MCF 10A (cell line): ENCODE data around the gene MAN1A1. TPM values are rescaled to one million over a fixed set of nuclear protein-coding genes. Genes with fewer than 3 reads are reported as not detected.

Source experiments
- BruUV-seq: library from RNA; stranded (reverse); fragments of 400-500 nt; replicated peaks from 2 replicates; lab custom pipeline; 2021; lab: Mats Ljungman, UMichigan
- CTCF ChIA-PET: fragments of 300-600 bp; sonication (Branson Sonifier 250); formaldehyde crosslinking; extraction: SDS; loops from one replicate; lab custom pipeline; 2021; ENCODE audit warnings: antibody characterized with exemption, inconsistent platforms; lab: Yijun Ruan, JAX
- POLR2A ChIA-PET: fragments of 300-600, 350-650 bp; sonication (Branson Sonifier 250); formaldehyde crosslinking; extraction: SDS; loops from one replicate; lab custom pipeline; 2020; ENCODE audit warnings: antibody characterized with exemption, inconsistent platforms; lab: Yijun Ruan, JAX
- DNase-seq: peaks from one replicate; pipeline ENCODE4 v3.0.0-alpha.2; 2018; ENCODE audit not compliant: unreplicated experiment
- H3K27ac Mint-ChIP-seq: one replicate; pipeline ENCODE4 v1.8.0; 2022; ENCODE audit warnings: mild to moderate bottlenecking, low read depth, mixed read lengths; ENCODE audit not compliant: unreplicated experiment
- H3K27me3 Mint-ChIP-seq: one replicate; pipeline ENCODE4 v1.8.0; 2022; ENCODE audit warnings: mixed read lengths; ENCODE audit not compliant: insufficient read depth, unreplicated experiment
- H3K36me3 Mint-ChIP-seq: one replicate; pipeline ENCODE4 v1.8.0; 2022; ENCODE audit warnings: mild to moderate bottlenecking, moderate library complexity, mixed read lengths; ENCODE audit not compliant: insufficient read depth, unreplicated experiment
- H3K4me1 Mint-ChIP-seq: one replicate; pipeline ENCODE4 v1.8.0; 2022; ENCODE audit warnings: mixed read lengths; ENCODE audit not compliant: insufficient read depth, unreplicated experiment
- H3K4me3 Mint-ChIP-seq: one replicate; pipeline ENCODE4 v1.8.0; 2022; ENCODE audit warnings: mild to moderate bottlenecking, moderate library complexity, mixed read lengths; ENCODE audit not compliant: unreplicated experiment
- H3K9me3 Mint-ChIP-seq: one replicate; pipeline ENCODE4 v1.8.0; 2022; ENCODE audit warnings: mixed read lengths; ENCODE audit not compliant: unreplicated experiment
- intact Hi-C: fragments of 100-400 bp; cut with micrococcal nuclease; formaldehyde crosslinking; loops from 2 replicates; pipeline ENCODE4 v1.14.1; 2022
- total RNA-seq: library from RNA; stranded (reverse); gene quantifications from 2 replicates; pipeline ENCODE4 v1.2.3, GENCODE V29; 2022
- TF ChIP-seq, protein P1 (sequence below): fragments of 200-600 bp; IDR thresholded peaks from one replicate; pipeline ENCODE4 v1.8.0; 2022; ENCODE audit warnings: antibody characterized with exemption, mild to moderate bottlenecking; ENCODE audit not compliant: unreplicated experiment

The MAN1A1 gene
- total RNA-seq, 1 experiment from 2014 or later = 1.3 TPM

DNA sequence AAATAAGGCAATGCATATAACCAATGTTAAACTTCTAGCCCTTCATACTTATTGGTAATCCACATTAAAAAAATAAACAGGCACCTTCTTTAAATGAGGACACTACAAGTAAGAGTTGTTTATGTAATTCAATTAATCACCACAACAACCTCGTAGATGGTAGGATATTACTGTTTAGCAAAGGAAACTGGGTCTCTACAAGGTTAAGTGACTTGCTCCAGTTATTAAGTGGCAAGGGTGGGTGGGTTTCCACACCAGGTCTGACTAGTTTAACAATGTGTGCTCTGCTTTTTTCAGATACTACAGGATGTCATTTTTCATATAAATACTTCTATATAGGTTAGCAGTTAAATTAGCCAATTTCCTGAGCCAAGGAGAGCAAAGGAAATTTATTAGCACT, 129.1 kb downstream of the MAN1A1 start:
- H3K4me1 Mint-ChIP-seq = no peaks in the 10 kb centered on the region
- intact Hi-C loops = no loop called here
- no peaks in the 10 kb centered on the region for H3K9me3 Mint-ChIP-seq
- POLR2A ChIA-PET = interaction anchor here (1.1 kb wide), 1 partner anchor 10 kb away, joined by 3 read pairs; no protein-coding TSS in a partner anchor
- BruUV-seq = no TSS peak
- CTCF ChIA-PET = no interaction called here
- H3K36me3 Mint-ChIP-seq = no peaks in the 10 kb centered on the region
- no peak for DNase-seq
- no peak overlapping the region for H3K4me3 Mint-ChIP-seq
- no peaks in the 10 kb centered on the region for H3K27me3 Mint-ChIP-seq
- H3K27ac Mint-ChIP-seq = no peak overlapping the region
- TF ChIP-seq, protein P1, sequence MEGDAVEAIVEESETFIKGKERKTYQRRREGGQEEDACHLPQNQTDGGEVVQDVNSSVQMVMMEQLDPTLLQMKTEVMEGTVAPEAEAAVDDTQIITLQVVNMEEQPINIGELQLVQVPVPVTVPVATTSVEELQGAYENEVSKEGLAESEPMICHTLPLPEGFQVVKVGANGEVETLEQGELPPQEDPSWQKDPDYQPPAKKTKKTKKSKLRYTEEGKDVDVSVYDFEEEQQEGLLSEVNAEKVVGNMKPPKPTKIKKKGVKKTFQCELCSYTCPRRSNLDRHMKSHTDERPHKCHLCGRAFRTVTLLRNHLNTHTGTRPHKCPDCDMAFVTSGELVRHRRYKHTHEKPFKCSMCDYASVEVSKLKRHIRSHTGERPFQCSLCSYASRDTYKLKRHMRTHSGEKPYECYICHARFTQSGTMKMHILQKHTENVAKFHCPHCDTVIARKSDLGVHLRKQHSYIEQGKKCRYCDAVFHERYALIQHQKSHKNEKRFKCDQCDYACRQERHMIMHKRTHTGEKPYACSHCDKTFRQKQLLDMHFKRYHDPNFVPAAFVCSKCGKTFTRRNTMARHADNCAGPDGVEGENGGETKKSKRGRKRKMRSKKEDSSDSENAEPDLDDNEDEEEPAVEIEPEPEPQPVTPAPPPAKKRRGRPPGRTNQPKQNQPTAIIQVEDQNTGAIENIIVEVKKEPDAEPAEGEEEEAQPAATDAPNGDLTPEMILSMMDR = no peak

DNA sequence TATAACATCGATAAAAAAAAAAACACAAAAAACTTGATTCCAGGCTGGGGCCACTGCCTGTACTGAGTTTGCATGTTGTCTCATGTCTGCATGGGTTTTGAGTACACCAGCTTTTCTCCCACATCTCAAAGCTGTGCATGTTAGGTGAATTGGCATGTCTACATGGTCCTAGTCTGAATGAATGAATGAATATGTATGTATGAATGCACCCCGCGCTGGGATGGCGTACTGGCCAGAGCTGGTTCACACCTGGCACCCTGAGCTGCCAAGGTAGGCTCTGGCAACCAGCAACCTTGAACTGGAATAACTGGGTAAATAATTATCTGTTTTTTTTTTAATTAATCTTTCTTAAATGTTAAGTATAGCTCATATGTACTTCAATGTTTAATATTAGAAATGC, 131.0 kb downstream of the MAN1A1 start:
- intact Hi-C loops = no loop called here
- Mint-ChIP-seq H3K4me1 (no peaks in the 10 kb centered on the region), H3K36me3 (no peaks in the 10 kb centered on the region), H3K9me3 (no peaks in the 10 kb centered on the region), H3K27ac (no peak overlapping the region), H3K4me3 (no peak overlapping the region), H3K27me3 (no peaks in the 10 kb centered on the region)
- no TSS peak for BruUV-seq
- DNase-seq = no peak
- TF ChIP-seq, protein P1 = no peak
- CTCF ChIA-PET = interaction anchor here (0.8 to 1.3 kb wide), 2 partner anchors 9 to 96 kb away, joined by 3 to 5 read pairs; no protein-coding TSS in a partner anchor
- POLR2A ChIA-PET = interaction anchor here (0.6 to 1.1 kb wide), 2 partner anchors 11 to 145 kb away, joined by 3 to 6 read pairs; no protein-coding TSS in a partner anchor

DNA sequence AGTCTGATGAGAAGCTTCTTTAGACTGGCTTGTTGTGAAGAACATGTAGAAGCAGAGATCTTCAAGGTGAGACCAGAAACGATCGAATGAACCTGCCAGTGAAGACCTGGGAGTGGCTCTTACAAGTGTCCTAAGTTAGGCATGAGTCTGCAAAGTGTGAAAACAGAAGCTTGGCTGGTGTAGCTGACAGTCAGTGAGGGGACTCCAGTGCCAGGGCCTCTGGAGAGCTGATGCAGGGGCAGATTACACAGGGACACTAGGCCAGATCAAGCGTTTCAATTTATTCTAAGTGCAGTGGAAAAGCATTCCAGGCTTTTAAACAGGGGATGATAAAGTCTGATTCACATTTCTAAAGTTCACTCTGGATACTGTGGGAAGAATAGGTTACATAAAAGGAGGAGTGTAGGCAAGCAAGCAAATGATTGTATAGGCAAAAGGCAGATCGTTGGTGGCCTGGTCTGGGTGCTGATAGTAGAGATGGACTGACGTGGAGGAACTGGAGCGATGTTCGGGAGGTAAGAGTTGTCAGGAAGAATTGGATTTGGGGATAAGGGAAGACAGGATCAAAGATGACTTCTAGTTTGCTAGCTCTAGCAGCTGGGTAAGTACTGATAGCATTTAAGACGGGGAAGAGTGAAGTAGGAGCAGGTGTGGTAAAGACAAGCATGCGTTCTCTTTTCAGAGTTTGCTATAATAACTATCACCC, 133.5 kb downstream of the MAN1A1 start:
- TF ChIP-seq, protein P1 = no peak
- no peak overlapping the region for H3K27ac Mint-ChIP-seq
- no peaks in the 10 kb centered on the region for H3K36me3 Mint-ChIP-seq
- H3K4me1 Mint-ChIP-seq = no peaks in the 10 kb centered on the region
- intact Hi-C loops = no loop called here
- no peak overlapping the region for H3K4me3 Mint-ChIP-seq
- no peak for DNase-seq
- ChIA-PET CTCF (interaction anchor here (0.6 kb wide), 2 partner anchors 52 to 1841 kb away, joined by 3 to 5 read pairs; no protein-coding TSS in a partner anchor), POLR2A (no interaction called here)
- H3K27me3 Mint-ChIP-seq = no peaks in the 10 kb centered on the region
- BruUV-seq = no TSS peak
- no peaks in the 10 kb centered on the region for H3K9me3 Mint-ChIP-seq

- CTCF ChIA-PET = interaction anchor here (0.6 kb wide), 1 partner anchor 1842 kb away, joined by 3 read pairs; no protein-coding TSS in a partner anchor
- intact Hi-C loops = no loop called here
- Mint-ChIP-seq H3K9me3 (no peaks in the 10 kb centered on the region), H3K27me3 (no peaks in the 10 kb centered on the region), H3K27ac (no peak overlapping the region), H3K4me3 (no peak overlapping the region), H3K36me3 (no peaks in the 10 kb centered on the region), H3K4me1 (no peaks in the 10 kb centered on the region)
- POLR2A ChIA-PET = no interaction called here
- no TSS peak for BruUV-seq
- no peak for DNase-seq
- TF ChIP-seq, protein P1 = no peak
Observed at GRCh38 chr6:119215309-119215708, 134.3 kb downstream of the MAN1A1 start.
